ENCODE results near the gene TMEM82. TPM values are rescaled to one million over a fixed set of nuclear protein-coding genes. Genes with fewer than 3 reads are reported as not detected.
A peak's percentile ranks its signal among the peaks of the same experiment; 100 is the strongest.

TMEM82 gene
- total and polyA plus RNA-seq, 2 experiments from 2014 or later: 0.51 TPM; not detected in 1

- peaks cover 19% of the 10 kb centered on the region for H3K4me1 ChIP-seq (ENCODE audit: low read depth)
- no peaks in the 10 kb centered on the region for H3K27me3 ChIP-seq
- peak in 1 of 2 donors; percentile 49 for DNase-seq (ENCODE audit: low read depth in 1 of 2, low spot score in 1 of 2)
- peak overlapping the region; percentile 30 for H3K27ac ChIP-seq
- no peaks in the 10 kb centered on the region for H3K9me3 ChIP-seq (ENCODE audit: low read depth)
- TF ChIP-seq CTCF (IDR thresholded peaks at IDR 0.05; ENCODE audit: low read depth, low read length): no peak
- no peak overlapping the region for H3K4me3 ChIP-seq
- H3K36me3 ChIP-seq: no peaks in the 10 kb centered on the region
Measured at GRCh38 chr1:15706751-15707150, 35.5 kb upstream of the TMEM82 start.

- H3K36me3 ChIP-seq: no peaks in the 10 kb centered on the region
- no peak for TF ChIP-seq CTCF (IDR thresholded peaks at IDR 0.05; ENCODE audit: low read depth, low read length)
- no peak overlapping the region for H3K27ac ChIP-seq
- no peak for DNase-seq (ENCODE audit: low read depth in 1 of 2, low spot score in 1 of 2)
- H3K4me3 ChIP-seq: no peak overlapping the region
- H3K4me1 ChIP-seq (ENCODE audit: low read depth): peaks cover 19% of the 10 kb centered on the region
- H3K27me3 ChIP-seq: no peaks in the 10 kb centered on the region
- no peaks in the 10 kb centered on the region for H3K9me3 ChIP-seq (ENCODE audit: low read depth)
Measured at GRCh38 chr1:15707239-15707925, 34.9 kb upstream of the TMEM82 start.

DNA sequence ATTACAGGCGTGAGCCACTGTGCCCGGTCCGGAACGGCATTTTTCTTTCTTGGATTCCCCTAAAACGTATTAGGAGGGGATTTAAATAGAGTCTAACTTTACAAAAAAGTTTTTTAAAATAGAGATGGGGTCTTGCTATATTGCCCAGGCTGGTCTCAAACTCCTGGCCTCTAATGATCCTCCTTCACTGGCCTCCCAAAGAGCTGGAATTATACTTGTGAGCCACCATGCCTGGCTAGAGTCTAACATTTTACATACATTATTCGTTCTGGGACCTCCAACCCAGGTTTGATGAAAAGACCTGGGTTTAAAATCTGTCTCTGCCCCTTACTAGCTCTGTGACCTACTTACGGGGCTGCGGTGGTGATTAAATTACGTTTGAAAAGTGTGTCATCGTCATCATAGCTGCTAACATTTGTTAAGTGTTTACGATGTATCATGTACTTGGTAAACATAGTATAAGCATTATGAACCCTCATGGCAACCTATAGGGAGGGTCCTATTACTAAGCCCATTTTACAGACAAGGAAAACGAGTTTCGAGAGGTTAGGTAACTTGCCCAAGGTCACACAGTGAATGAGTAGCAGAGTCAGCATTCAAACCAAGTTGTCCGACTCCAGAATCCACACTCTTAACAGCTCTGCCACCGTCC, 33.7 kb upstream of the TMEM82 start:
- no peak overlapping the region for H3K27ac ChIP-seq
- TF ChIP-seq CTCF (IDR thresholded peaks at IDR 0.05; ENCODE audit: low read depth, low read length): no peak
- H3K36me3 ChIP-seq: no peaks in the 10 kb centered on the region
- no peak overlapping the region for H3K4me3 ChIP-seq
- H3K4me1 ChIP-seq (ENCODE audit: low read depth): peaks cover 9% of the 10 kb centered on the region
- H3K27me3 ChIP-seq: no peaks in the 10 kb centered on the region
- DNase-seq (ENCODE audit: low read depth in 1 of 2, low spot score in 1 of 2): no peak
- no peaks in the 10 kb centered on the region for H3K9me3 ChIP-seq (ENCODE audit: low read depth)

DNA sequence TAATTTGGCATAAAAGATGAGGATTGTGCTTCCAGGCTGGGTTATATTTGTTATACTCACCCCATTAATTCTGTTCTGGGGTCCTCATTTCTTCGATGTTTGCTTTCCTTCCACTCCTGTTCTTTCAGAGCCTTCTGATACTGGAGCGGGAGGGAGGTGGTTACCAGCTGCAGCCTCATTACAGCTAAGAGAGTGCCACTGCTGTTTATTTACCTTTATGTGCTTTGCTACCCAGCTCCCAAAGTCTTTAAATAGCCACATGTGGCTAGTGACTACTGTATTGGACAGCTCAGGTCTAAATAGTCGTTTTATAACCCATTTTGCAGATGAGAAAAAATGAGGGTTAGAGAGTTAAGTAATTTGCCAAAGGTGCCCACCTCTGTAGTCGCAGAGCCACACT, 33.1 kb upstream of the TMEM82 start:
- no peaks in the 10 kb centered on the region for H3K36me3 ChIP-seq
- no peak overlapping the region for H3K27ac ChIP-seq
- no peaks in the 10 kb centered on the region for H3K9me3 ChIP-seq (ENCODE audit: low read depth)
- no peaks in the 10 kb centered on the region for H3K27me3 ChIP-seq
- H3K4me3 ChIP-seq: no peak overlapping the region
- DNase-seq (ENCODE audit: low read depth in 1 of 2, low spot score in 1 of 2): no peak
- peaks cover 8% of the 10 kb centered on the region for H3K4me1 ChIP-seq (ENCODE audit: low read depth)
- TF ChIP-seq CTCF (IDR thresholded peaks at IDR 0.05; ENCODE audit: low read depth, low read length): no peak

GRCh38 chr1:15712168-15712567, 30.1 kb upstream of the TMEM82 start:
- no peak for TF ChIP-seq CTCF (IDR thresholded peaks at IDR 0.05; ENCODE audit: low read depth, low read length)
- DNase-seq (ENCODE audit: low read depth in 1 of 2, low spot score in 1 of 2): no peak
- Histone ChIP-seq H3K4me3 (no peak overlapping the region), H3K9me3 (ENCODE audit: low read depth) (no peaks in the 10 kb centered on the region), H3K27me3 (no peaks in the 10 kb centered on the region), H3K4me1 (ENCODE audit: low read depth) (peaks cover 18% of the 10 kb centered on the region), H3K36me3 (peaks cover 8% of the 10 kb centered on the region), H3K27ac (no peak overlapping the region)

All from cardiac muscle cell (in vitro differentiated cells and primary cell).